ENCODE measurements around the gene MTG1.

The MTG1 gene

DNA sequence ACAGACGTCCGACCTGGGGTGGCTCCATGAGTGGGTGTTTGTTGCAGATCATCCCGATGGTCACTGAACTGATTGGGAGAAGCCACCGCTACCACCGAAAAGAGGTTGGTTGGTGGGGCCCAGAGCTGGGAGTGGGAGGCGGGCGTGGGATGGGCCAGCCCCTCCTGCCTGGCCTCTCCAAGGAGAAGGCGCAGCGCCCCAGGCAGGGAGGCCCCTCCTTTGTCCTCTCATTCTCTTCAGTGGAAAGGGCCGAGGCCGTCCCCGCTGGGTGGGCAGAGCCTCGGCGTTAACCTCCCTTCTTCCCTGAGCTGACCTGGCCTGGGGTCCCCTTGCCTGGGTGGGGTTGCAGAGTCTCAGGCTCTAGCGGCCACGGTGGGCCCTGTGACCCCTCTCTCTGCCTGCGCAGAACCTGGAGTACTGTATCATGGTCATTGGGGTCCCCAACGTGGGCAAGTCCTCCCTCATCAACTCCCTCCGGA, 5.2 kb downstream of the MTG1 start:
- TF ChIP-seq PPARA (CRISPR knock-in tag; IDR thresholded peaks at IDR 0.05; ENCODE audit: borderline replicate concordance) (no peak), ZNF70 (CRISPR knock-in tag; IDR thresholded peaks at IDR 0.05) (no peak), SNAI2 (CRISPR knock-in tag; IDR thresholded peaks at IDR 0.05) (no peak), CSDC2 (CRISPR knock-in tag; IDR thresholded peaks at IDR 0.05) (no peak), ZNF8 (CRISPR knock-in tag; IDR thresholded peaks at IDR 0.05) (no peak), RARB (CRISPR knock-in tag; IDR thresholded peaks at IDR 0.05) (no peak), ZC3H10 (CRISPR knock-in tag; IDR thresholded peaks at IDR 0.05) (no peak), TOX (CRISPR knock-in tag; IDR thresholded peaks at IDR 0.05; ENCODE audit: borderline replicate concordance) (no peak), GLIS3 (CRISPR knock-in tag; IDR thresholded peaks at IDR 0.05) (no peak)
- TF ChIP-seq, protein P1, sequence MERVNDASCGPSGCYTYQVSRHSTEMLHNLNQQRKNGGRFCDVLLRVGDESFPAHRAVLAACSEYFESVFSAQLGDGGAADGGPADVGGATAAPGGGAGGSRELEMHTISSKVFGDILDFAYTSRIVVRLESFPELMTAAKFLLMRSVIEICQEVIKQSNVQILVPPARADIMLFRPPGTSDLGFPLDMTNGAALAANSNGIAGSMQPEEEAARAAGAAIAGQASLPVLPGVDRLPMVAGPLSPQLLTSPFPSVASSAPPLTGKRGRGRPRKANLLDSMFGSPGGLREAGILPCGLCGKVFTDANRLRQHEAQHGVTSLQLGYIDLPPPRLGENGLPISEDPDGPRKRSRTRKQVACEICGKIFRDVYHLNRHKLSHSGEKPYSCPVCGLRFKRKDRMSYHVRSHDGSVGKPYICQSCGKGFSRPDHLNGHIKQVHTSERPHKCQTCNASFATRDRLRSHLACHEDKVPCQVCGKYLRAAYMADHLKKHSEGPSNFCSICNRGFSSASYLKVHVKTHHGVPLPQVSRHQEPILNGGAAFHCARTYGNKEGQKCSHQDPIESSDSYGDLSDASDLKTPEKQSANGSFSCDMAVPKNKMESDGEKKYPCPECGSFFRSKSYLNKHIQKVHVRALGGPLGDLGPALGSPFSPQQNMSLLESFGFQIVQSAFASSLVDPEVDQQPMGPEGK (CRISPR knock-in tag; IDR thresholded peaks at IDR 0.05; ENCODE audit: borderline replicate concordance) = no peak
- TF ChIP-seq, protein P2, sequence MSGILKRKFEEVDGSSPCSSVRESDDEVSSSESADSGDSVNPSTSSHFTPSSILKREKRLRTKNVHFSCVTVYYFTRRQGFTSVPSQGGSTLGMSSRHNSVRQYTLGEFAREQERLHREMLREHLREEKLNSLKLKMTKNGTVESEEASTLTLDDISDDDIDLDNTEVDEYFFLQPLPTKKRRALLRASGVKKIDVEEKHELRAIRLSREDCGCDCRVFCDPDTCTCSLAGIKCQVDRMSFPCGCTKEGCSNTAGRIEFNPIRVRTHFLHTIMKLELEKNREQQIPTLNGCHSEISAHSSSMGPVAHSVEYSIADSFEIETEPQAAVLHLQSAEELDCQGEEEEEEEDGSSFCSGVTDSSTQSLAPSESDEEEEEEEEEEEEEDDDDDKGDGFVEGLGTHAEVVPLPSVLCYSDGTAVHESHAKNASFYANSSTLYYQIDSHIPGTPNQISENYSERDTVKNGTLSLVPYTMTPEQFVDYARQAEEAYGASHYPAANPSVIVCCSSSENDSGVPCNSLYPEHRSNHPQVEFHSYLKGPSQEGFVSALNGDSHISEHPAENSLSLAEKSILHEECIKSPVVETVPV (CRISPR knock-in tag; IDR thresholded peaks at IDR 0.05) = no peak
- ATAC-seq = no peak

DNA sequence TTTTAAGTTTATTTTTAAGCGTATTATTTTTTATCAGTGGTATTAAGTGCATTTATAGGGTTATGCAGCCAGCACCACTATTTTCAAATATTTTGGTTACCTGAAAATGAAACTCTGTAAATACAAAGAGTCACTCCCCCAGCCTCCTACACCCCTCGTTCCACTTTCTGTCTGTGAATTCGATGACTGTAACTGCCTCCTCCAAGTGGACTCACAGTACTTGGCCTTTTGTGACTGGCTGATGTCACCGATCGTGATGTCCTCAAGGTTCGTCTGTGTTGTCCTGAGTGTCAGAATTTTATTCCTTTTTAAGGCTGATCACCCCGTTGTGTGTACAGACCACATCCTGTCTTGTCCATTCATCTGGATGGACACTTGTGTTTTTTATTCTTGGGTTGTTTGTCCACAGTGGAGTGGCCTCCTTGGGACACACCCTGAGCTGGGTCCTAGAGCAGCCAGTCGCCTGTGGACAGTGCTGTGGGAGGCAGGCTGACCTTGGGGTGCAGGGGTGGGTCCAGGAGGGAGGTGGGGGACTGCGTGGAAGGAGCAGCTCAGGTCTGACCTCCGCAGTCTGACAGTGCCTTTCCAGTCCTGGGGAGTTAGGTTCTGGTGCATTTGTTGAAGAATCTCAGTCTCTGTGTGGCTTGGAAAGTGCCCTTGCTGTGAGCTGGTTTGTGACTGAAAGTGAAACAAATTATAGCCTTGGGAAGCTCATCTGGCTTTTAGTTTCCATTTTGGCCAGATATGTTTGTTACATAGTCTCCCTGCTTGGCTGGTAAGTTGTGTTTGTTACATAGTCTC, 6.9 kb downstream of the MTG1 start:
- TF ChIP-seq, protein P3, sequence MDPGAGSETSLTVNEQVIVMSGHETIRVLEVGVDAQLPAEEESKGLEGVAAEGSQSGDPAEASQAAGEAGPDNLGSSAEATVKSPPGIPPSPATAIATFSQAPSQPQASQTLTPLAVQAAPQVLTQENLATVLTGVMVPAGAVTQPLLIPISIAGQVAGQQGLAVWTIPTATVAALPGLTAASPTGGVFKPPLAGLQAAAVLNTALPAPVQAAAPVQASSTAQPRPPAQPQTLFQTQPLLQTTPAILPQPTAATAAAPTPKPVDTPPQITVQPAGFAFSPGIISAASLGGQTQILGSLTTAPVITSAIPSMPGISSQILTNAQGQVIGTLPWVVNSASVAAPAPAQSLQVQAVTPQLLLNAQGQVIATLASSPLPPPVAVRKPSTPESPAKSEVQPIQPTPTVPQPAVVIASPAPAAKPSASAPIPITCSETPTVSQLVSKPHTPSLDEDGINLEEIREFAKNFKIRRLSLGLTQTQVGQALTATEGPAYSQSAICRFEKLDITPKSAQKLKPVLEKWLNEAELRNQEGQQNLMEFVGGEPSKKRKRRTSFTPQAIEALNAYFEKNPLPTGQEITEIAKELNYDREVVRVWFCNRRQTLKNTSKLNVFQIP (CRISPR knock-in tag; IDR thresholded peaks at IDR 0.05; ENCODE audit: borderline replicate concordance, low read depth) = no peak
- TF ChIP-seq, protein P1 (CRISPR knock-in tag; IDR thresholded peaks at IDR 0.05; ENCODE audit: borderline replicate concordance) = no peak
- TF ChIP-seq ESRRG (CRISPR knock-in tag; IDR thresholded peaks at IDR 0.05) = no peak
- no peak for ATAC-seq

DNA sequence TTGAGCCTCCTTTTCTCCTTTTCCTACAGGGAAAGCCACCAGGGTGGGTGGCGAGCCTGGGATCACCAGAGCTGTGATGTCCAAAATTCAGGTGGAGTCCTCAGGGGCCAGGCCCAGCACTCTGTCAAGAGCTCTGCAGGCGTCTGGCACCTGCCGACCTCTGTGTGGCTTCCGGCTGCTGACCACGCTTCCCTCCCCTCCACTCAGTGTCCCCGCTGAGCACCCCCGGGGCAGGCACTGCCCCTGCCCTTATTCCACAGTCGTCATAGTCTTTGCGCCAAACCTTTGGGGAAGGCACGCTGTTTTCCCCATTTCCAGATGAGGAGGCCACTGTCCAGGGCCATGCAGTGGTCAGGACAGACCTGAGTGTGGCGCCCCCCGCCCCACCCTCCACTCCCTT, 7.5 kb downstream of the MTG1 start:
- TF ChIP-seq TOX (CRISPR knock-in tag; IDR thresholded peaks at IDR 0.05; ENCODE audit: borderline replicate concordance) (no peak), OSR1 (CRISPR knock-in tag; IDR thresholded peaks at IDR 0.05) (no peak), CSDC2 (CRISPR knock-in tag; IDR thresholded peaks at IDR 0.05) (no peak), ZNF8 (CRISPR knock-in tag; IDR thresholded peaks at IDR 0.05) (no peak), SNAI2 (CRISPR knock-in tag; IDR thresholded peaks at IDR 0.05) (no peak), ZNF565 (CRISPR knock-in tag; conservative IDR thresholded peaks at IDR 0.05; ENCODE audit: low read depth) (no peak), ISL1 (CRISPR knock-in tag; IDR thresholded peaks at IDR 0.05) (no peak), ZFP30 (CRISPR knock-in tag; IDR thresholded peaks at IDR 0.05) (no peak), ZFP3 (CRISPR knock-in tag; IDR thresholded peaks at IDR 0.05) (no peak)
- TF ChIP-seq, protein P3 (CRISPR knock-in tag; IDR thresholded peaks at IDR 0.05; ENCODE audit: borderline replicate concordance, low read depth) = no peak
- TF ChIP-seq, protein P2 (CRISPR knock-in tag; IDR thresholded peaks at IDR 0.05) = no peak
- TF ChIP-seq, protein P1 (CRISPR knock-in tag; IDR thresholded peaks at IDR 0.05; ENCODE audit: borderline replicate concordance) = no peak
- no peak for ATAC-seq

Data from SK-N-SH treated with all-trans-retinoic acid at 6 μM for 48 hours (cell line).